HG03521 (cell line): ENCODE data around the gene CDK14.

Source experiments
- ATAC-seq: cut with Tn5 transposase; IDR thresholded peaks from one replicate; pipeline ENCODE4 v1.9.1; 2021; ENCODE audit warnings: mild to moderate bottlenecking, moderate library complexity; ENCODE audit not compliant: unreplicated experiment

Gene CDK14

GRCh38 chr7:90595801-90596670 lies at the start of gene CDK14:
Gene CDK14, plus strand, starts transcription at chr7:90596321. Its CDS starts 307 bp downstream, at chr7:90596628.
- ATAC-seq = peak; percentile 62

DNA sequence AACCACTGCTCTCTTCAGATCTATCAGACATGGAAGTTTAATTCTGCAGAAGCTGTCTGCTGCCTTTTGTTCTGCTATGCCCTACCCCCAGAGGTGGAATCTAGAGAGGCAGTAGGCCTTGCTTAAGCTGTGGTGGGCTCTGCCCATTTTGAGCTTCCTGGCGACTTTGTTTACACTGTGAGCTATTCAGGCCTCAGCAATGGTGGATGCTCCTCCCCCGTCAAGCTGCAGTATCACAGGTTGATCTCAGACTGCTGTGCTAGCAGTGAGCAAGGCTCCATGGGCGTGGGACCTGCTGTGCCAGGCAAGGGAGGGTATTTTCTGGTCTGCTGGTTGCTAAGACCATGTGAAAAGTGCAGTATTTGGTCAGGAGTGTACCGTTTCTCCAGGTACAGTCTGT lies 45.1 kb upstream of the CDK14 start:
- no peak for ATAC-seq

DNA sequence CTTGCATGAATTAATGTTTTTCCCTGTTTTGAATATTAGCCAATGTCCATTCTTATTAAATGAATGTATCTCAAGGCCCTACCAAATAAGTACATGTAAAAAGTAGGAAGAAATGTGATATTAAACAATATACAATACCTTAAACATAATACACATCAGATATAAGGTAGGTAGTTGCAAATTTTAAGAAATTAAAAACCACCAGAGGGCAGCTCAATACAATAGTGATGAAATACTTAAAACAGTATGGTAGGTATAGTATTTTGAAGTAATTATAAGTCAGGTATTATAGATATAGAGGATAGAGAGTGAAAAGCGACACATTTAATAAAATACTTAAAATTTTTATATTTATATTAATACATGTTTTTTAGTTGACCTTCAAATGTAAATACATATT lies 43.6 kb upstream of the CDK14 start:
- no peak for ATAC-seq

- no peak for ATAC-seq
Observed at GRCh38 chr7:90560730-90561129, 35.4 kb upstream of the CDK14 start.

- no peak for ATAC-seq
Observed at GRCh38 chr7:90563286-90563685, 32.8 kb upstream of the CDK14 start.

DNA sequence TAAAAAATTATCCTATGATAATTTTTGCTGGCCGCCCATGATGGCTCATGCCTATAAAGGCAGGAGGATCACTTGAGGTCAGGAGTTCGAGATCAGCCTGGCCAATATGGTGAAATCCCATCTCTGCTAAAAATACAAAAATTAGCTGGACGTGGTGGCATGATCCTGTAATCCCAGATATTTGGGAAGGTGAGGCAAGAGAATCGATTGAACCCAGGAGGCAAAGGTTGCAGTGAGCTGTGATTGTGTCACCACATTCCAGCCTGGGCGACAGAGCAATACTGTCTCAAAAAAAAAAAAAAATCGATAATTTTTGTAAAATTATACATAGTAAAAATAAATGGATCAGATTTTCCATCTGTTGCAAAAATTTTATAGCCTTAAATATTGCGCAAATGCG lies 31.7 kb upstream of the CDK14 start:
- ATAC-seq = no peak

DNA sequence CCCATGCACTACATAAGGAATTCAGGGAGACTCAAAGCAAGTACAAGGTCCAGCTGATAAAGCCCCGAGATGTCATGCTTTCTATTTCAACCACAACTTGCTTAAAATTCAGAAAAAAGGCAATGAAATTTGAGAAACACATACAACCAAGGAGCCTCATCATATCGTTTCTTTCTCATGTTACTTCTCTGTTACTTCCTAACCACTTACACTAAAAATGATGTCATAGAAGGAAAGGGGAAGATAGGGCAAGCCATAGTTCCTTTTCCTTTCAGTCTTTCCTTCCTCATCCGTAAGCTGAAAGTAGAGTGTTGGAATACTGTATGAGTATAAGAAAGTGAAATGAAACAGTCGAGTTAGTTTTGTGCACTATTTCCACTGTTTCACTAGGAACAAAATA lies 27.9 kb upstream of the CDK14 start:
- ATAC-seq = no peak

DNA sequence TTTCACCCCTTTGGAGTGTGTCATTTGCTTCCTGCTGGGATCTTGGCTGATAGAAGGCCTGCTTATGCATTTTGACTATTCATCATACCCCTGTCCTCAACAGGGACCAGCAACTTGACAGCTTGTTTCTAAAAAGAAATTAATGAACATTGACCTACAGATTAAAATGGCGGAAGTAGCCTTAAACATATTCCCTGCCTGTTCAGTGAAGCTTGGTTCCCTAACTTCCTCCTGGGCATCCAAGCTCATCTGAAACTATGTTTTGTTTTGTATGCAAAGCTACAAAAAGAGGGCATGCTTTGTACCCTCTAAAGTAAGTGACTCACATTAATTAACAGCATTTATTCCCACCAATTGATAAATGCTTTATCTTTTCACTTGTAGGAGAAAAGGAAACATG lies 26.8 kb upstream of the CDK14 start:
- no peak for ATAC-seq

DNA sequence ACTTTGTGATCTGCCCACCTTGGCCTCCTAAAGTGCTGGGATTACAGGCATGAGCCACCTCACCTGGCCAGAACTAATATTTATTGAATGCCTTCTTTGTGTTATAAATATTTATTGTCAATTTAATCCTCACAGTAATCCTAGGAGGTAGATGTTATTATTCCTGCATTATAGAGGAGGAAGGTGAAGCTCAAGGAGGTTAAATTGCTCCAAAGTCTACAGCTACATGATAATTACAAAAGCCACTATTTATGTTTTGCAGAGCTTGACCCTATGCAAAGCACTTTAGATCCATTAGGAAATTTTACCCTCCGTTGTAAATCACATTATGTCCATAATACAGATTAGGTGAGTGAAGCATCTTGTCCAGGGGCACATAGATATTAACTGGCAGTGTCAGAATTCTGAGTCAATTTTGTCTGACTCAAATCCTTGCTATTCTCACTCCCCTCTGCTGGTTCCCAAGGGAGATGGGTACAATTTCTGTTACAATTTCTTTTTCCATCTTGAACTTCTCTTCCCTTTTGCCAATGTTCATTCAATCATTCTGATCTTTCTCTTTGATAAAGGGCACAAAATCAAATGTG lies 25.7 kb upstream of the CDK14 start:
- no peak for ATAC-seq

- ATAC-seq = no peak
Observed at GRCh38 chr7:90574146-90574819, 21.8 kb upstream of the CDK14 start.

DNA sequence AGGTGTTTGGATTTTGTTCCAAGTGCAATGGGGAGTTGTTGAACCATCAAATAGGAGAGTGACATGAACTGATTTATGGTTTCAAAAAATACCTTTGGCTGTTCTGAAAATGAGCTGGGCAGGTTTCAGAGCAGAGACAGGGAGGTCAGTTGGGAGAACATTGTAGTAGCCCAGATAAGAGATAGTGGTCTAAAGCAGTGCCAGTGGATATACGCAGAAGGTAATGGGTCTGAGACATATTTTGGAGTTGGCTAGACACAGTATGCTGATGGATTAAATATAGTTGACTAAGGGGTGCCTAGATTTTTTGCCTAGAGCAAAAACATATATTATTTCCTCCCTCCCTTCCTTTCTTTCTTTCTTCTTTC lies 21.3 kb upstream of the CDK14 start:
- ATAC-seq = no peak

GRCh38 chr7:90579181-90579688 lies 16.9 kb upstream of the CDK14 start:
- ATAC-seq = no peak

- ATAC-seq = no peak
Observed at GRCh38 chr7:90580051-90580450, 16.1 kb upstream of the CDK14 start.

GRCh38 chr7:90582164-90582563 lies 14.0 kb upstream of the CDK14 start:
- ATAC-seq = no peak

DNA sequence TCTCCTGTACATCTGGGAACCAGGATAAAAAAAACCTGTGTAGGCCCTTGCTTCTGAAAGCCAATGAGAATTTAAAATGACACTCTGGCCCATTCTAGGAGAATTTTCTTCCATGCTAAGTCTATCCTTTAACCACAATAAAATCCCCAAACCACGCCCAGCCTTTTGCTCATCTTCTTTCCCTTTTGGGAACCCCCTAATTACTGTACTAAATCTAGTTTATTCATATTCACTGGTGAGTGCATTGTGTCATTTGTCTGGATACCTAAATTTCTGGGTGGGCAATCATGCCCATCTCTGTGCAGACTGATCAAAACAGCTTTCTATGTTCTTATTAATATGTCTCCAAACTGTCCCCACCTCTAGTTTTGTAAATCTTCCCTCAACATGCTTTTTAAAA lies 11.7 kb upstream of the CDK14 start:
- no peak for ATAC-seq

DNA sequence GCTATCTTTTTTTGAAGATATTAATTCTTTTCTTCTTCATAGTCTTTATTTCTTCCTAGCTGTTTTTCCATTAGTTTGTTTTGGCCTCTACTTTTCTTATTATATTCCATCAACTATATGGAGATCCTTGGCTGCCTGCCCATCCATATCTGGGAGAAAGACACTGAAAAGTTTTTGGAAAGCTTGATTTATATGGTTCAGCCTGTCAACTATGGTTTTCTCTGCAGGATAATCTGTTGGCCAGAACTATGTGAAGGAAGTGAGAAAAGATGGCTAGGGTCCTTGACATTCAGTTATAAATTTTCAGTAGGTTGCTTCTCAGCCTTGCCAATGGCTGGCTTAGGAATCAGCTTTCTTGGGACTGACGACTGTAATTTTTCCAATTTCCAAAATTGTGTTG lies 10.0 kb upstream of the CDK14 start:
- no peak for ATAC-seq

DNA sequence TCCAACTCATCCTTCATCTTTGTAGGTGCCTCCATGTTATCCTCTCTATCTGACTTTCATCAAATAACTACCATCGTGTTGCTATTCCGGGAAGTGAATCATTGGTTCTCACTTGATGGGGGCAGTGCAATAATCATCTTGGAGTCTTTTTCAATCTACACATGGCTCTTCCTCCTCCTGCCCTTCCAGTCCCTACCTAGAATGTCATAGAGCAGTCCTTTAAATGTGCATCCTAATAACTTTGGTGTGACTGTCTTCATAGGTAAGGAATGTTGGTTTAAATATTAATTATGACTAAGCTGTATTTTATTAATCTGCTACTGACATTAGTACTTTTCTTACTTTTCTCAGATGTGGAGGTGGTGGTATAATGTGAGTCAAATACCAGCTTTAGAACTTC lies 8.4 kb upstream of the CDK14 start:
- ATAC-seq = no peak

DNA sequence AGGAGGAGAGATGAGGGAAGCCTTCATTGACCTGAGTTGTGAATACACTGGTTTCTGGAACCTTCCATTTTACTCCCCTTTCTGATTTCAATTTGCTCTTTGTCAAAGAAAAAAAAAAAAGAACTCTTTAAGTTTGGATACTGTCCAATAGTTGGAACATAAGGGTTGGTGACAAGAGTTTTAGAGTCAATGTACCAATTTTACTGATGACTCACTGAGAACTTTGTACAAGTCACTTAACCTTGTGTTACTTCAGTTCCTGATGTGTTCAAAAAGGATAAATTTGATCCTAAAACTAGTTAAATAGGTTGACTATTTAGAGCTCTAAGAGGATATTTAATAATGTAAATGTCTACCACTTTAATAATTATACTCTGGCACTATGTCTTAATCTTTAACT lies 4.1 kb upstream of the CDK14 start:
- no peak for ATAC-seq

DNA sequence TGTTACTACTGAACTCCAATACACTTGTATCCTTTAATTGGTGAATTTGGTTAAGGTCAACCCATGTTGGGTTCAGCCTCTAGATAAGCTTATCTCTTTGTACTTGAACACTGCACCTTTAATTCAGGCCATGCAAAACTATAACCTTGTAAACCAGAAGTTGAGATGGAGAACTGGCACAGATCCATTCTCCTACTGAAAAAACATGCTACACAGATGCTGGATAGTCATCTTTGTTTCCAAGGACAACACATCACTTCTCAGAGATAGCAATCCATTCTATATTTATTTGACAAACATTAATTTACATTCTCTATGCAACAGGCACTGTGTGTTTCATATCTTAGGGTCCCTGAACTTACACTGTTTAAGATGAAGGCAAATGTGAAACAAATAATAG lies 2.9 kb upstream of the CDK14 start:
- no peak for ATAC-seq

DNA sequence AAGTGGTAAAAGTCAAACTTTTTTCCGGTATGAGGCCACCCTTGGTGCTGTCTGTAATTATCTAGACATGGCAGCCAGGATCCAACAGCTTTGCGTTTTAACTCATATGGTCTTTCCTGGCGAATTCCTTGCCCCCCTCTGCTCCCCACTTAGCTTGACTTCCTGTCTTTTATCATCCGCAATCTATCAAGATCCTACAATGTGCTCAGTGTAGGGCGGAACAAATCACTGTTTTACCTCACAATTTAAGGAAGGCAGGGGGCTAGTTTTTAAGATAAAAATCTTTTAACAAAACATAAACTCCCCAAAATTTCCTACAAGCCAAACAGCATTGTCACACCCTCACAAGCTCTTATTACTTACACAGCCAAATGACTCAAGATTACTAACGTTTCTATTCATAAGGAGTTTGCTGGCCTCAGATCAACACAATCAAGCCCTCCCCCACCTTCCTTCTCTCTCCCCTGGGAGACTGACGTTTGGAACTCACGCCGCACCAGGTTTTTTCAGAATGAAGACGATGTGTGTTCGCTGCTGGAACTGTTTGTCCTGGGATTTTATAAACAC lies 1.3 kb upstream of the CDK14 start:
- ATAC-seq = no peak

DNA sequence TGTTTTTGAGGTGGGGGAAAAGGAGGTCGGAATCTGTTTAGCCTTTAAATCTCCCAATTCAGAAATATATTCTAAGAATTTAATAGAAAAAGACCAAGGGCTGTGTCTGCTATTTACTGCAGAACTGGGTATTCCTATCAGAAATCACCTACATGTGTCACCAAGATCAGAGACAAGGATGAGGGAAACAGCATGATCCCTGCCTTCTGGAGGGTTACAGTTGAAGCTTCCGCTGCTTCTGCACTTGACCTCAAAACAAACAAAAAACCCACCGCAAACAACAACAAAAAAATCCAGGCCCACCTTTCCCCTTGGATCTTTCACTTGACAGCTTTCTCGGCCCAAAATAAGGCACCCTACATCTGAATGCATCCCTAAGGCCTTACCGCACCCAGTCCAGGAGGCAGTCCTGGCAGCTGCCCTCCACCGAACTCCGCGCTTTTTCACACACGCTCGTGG lies 750 bp upstream of the CDK14 start:
- no peak for ATAC-seq
